Progenitor cell of endocrine pancreas (in vitro differentiated cells): Measurements from ENCODE around the gene FGR. TPM values are rescaled to one million over a fixed set of nuclear protein-coding genes. Genes with fewer than 3 reads are reported as not detected.

Source experiments
- DNase-seq: peaks from one replicate; pipeline ENCODE4 v3.0.0; 2021; ENCODE audit warnings: low spot score; ENCODE audit not compliant: unreplicated experiment
- H3K27ac Mint-ChIP-seq: 2 replicates; pipeline ENCODE4 v1.8.0; 2021; ENCODE audit warnings: mild to moderate bottlenecking, moderate library complexity, mixed read lengths
- H3K27me3 Mint-ChIP-seq: 2 replicates; pipeline ENCODE4 v1.8.0; 2021; ENCODE audit warnings: mixed read lengths
- H3K36me3 Mint-ChIP-seq: 2 replicates; pipeline ENCODE4 v1.8.0; 2022; ENCODE audit warnings: mixed read lengths; ENCODE audit not compliant: insufficient read depth
- H3K4me1 Mint-ChIP-seq: 2 replicates; pipeline ENCODE4 v1.8.0; 2021; ENCODE audit warnings: low read depth, mixed read lengths
- H3K4me3 Mint-ChIP-seq: 2 replicates; pipeline ENCODE4 v1.8.0; 2021; ENCODE audit warnings: low read depth, mild to moderate bottlenecking, moderate library complexity, mixed read lengths
- H3K9me3 Mint-ChIP-seq: 2 replicates; pipeline ENCODE4 v1.8.0; 2021; ENCODE audit warnings: low read depth, mixed read lengths
- total RNA-seq: library from RNA; stranded (reverse); gene quantifications from 2 replicates; pipeline ENCODE4 v1.2.1, GENCODE V29; 2021
- TF ChIP-seq, protein P1 (sequence below): fragments of 200-600 bp; sonication (generic); IDR thresholded peaks from one replicate; pipeline ENCODE4 v1.5.0; 2021; ENCODE audit warnings: antibody characterized with exemption, mild to moderate bottlenecking; ENCODE audit not compliant: unreplicated experiment

The FGR gene
- total RNA-seq, 1 donor from 2014 or later = not detected

- peaks cover 7% of the 10 kb centered on the region for H3K9me3 Mint-ChIP-seq
These were observed 41.4 kb upstream of the FGR start for GRCh38 chr1:27676410-27676809.

DNA sequence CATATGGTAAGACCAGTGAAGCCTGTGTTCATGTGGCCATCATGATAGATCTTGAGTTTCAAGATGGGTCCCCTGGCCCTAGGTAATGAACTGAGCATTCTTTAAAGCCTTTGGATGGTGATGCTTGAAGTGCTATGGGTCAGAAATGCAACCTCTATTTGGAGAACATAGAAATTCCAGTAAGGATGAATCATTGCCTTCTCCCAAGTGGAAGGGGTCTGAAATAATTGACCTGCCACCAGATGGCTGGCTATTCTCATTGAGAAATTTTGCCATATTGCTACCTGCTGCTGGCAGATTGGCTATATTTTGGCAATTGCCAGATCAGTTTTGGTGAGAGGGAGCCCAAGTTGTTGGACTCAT lies 37.7 kb upstream of the FGR start:
- DNase-seq = no peak
- Mint-ChIP-seq H3K36me3 (no peaks in the 10 kb centered on the region), H3K4me1 (peaks cover 5% of the 10 kb centered on the region), H3K4me3 (no peak overlapping the region), H3K27ac (peak overlapping the region; percentile 94), H3K27me3 (peaks cover 14% of the 10 kb centered on the region), H3K9me3 (no peaks in the 10 kb centered on the region)
- TF ChIP-seq, protein P1, sequence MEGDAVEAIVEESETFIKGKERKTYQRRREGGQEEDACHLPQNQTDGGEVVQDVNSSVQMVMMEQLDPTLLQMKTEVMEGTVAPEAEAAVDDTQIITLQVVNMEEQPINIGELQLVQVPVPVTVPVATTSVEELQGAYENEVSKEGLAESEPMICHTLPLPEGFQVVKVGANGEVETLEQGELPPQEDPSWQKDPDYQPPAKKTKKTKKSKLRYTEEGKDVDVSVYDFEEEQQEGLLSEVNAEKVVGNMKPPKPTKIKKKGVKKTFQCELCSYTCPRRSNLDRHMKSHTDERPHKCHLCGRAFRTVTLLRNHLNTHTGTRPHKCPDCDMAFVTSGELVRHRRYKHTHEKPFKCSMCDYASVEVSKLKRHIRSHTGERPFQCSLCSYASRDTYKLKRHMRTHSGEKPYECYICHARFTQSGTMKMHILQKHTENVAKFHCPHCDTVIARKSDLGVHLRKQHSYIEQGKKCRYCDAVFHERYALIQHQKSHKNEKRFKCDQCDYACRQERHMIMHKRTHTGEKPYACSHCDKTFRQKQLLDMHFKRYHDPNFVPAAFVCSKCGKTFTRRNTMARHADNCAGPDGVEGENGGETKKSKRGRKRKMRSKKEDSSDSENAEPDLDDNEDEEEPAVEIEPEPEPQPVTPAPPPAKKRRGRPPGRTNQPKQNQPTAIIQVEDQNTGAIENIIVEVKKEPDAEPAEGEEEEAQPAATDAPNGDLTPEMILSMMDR = no peak

More at GRCh38 chr1:27676410-27676809, 41.4 kb upstream of the FGR start:
- no peak overlapping the region for H3K4me3 Mint-ChIP-seq
- H3K4me1 Mint-ChIP-seq = peaks cover 5% of the 10 kb centered on the region
- TF ChIP-seq, protein P1 = no peak
- H3K27ac Mint-ChIP-seq = no peak overlapping the region
- no peak for DNase-seq
- H3K27me3 Mint-ChIP-seq = no peaks in the 10 kb centered on the region
- H3K36me3 Mint-ChIP-seq = peaks cover 2% of the 10 kb centered on the region

DNA sequence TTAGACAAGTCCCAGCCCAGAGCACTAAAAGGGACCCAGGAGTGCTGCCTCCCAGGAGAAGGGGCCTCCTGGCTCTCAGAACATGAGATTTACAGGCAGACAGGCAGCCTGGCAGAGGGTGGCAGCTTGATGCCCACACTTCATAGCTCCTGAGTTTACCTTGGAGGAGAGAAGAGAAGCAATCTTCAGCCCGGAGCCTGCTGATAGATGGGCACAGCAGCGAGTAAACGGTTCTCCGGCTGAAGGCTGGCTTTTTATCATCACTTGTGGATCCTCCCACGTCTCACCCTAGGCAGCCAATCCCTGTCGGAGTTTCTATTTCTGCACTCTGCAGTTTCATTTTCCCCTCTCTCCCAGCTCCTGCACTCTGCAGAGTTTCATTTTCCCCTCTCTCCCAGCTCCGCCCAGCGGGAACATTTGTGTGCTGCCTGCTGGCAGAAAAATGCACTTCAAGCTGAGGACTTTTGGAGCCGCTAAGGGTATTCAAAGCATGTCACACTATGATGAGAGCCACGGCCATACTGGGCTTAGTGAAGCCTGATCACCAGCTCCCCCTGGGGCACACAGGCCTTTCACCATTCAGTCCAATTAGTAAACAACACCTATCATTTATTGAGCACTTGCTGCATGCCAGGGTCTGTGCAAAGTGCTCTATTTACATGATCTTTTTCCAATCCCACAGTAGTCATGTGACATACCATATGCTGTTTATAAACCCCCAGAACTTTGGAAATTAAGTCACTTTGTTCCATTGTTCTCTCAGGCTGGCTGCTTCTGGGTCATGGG lies 37.2 kb upstream of the FGR start, which contains the start of gene IFI6:
TSS of gene IFI6 (minus strand) at position 229 of the 786 bp plus-strand sequence. CDS start 2,878 bp downstream, outside the sequence.
- H3K27ac Mint-ChIP-seq = peak within 1 kb of the TSS; percentile 94
- no peaks in the 10 kb centered on the region for H3K36me3 Mint-ChIP-seq
- peaks cover 5% of the 10 kb centered on the region for H3K4me1 Mint-ChIP-seq
- no peaks in the 10 kb centered on the region for H3K9me3 Mint-ChIP-seq
- peak; percentile 49 for DNase-seq
- peak within 1 kb of the TSS; percentile 62 for H3K4me3 Mint-ChIP-seq
- TF ChIP-seq, protein P1 = peak; percentile 42
- H3K27me3 Mint-ChIP-seq = peaks cover 14% of the 10 kb centered on the region

DNA sequence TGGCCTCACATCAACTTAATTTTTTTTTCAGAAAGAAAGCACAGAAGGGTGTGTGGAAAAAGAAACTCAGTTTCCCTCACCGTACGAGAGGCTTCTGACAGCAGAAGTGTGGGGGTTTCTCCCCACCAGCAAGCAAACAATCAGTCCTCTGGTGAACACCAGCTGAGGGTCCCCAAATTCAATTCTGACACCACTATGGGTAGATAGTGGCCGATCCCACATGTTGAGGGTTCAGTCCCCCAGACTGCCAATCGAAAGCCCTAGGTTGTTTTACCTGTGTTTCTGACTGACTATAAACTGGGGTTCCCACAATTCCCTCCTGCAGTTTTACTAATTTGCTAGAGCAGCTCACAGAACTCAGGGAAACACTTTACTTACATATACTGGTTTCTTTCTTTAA lies 34.9 kb upstream of the FGR start:
- TF ChIP-seq, protein P1 = no peak
- Mint-ChIP-seq H3K4me1 (peaks cover 5% of the 10 kb centered on the region), H3K27ac (no peak overlapping the region), H3K27me3 (peaks cover 14% of the 10 kb centered on the region), H3K4me3 (no peak overlapping the region), H3K36me3 (no peaks in the 10 kb centered on the region), H3K9me3 (no peaks in the 10 kb centered on the region)
- no peak for DNase-seq

DNA sequence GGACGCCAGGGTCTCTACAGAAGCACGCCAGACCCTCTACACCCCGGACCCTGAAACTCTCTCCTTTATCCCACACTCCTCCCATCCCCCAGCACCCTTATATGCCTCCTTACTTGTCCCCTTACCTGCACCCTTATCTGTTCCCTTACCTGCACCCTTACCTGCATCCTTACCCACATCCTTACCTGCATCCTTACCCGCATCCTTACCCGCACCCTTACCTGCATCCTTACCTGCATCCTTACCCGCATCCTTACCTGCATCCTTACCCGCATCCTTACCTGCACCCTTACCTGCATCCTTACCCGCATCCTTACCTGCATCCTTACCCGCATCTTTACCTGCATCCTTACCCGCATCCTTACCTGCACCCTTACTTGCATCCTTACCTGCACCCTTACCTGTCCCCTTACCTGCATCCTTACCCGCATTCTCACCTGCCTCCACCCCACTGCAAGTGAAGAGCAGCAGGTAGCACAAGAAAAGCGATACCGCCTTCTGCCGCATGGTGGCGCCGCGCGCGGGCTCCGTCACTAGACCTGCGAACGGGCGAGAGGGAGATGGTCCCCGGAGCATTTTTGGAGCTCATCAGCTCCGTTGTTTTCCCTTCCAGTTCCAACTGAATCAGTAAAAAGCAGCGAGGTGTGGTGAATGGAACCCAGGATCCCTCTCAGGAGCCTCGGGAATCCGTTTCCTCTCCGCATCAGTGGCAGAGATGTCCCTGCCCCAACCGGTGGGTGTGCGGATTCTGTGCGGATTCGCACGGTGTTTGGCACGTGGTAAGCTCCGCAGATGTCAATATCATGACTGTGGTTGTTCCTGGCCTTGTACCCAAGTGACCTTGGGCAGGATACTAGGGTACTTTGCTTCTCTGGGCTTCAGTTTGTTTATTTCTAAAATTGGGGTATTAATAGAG lies 34.1 kb upstream of the FGR start:
- Mint-ChIP-seq H3K27ac (no peak overlapping the region), H3K9me3 (no peaks in the 10 kb centered on the region), H3K36me3 (no peaks in the 10 kb centered on the region), H3K4me1 (peaks cover 5% of the 10 kb centered on the region), H3K4me3 (peak overlapping the region; percentile 45), H3K27me3 (peaks cover 14% of the 10 kb centered on the region)
- DNase-seq = peak; percentile 87
- TF ChIP-seq, protein P1 = peak; percentile 90
